ENCODE results near the gene LCE1C.

The LCE1C gene

GRCh38 chr1:152759453-152760173 is 46.8 kb downstream of the LCE1C start:
- no peak for DNase-seq

GRCh38 chr1:152758636-152759035 is 47.8 kb downstream of the LCE1C start:
- no peak for DNase-seq

- DNase-seq, result no peak
Measured at GRCh38 chr1:152757747-152758146, 48.7 kb downstream of the LCE1C start, which contains the start of gene KPRP. Gene KPRP, plus strand, starts transcription at chr1:152758025. Its CDS starts 1,564 bp downstream, at chr1:152759589.

GRCh38 chr1:152756872-152757271 is 49.6 kb downstream of the LCE1C start:
- DNase-seq, result no peak
